ENCODE results near the gene TRMT13.

The TRMT13 gene, protein sequence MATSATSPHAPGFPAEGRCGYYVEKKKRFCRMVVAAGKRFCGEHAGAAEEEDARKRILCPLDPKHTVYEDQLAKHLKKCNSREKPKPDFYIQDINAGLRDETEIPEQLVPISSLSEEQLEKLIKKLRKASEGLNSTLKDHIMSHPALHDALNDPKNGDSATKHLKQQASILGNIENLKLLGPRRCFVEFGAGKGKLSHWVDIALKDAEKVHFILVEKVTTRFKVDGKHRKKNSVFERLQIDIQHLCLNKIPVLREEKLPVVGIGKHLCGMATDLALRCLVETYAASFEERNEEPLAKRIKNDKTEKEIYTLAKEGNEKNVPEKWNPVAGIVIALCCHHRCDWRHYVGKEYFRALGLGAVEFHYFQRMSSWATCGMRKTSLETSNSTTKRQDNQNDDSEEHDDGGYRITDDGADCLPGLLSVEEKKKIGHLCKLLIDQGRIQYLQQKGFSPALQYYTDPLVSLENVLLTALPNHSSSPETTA

DNA sequence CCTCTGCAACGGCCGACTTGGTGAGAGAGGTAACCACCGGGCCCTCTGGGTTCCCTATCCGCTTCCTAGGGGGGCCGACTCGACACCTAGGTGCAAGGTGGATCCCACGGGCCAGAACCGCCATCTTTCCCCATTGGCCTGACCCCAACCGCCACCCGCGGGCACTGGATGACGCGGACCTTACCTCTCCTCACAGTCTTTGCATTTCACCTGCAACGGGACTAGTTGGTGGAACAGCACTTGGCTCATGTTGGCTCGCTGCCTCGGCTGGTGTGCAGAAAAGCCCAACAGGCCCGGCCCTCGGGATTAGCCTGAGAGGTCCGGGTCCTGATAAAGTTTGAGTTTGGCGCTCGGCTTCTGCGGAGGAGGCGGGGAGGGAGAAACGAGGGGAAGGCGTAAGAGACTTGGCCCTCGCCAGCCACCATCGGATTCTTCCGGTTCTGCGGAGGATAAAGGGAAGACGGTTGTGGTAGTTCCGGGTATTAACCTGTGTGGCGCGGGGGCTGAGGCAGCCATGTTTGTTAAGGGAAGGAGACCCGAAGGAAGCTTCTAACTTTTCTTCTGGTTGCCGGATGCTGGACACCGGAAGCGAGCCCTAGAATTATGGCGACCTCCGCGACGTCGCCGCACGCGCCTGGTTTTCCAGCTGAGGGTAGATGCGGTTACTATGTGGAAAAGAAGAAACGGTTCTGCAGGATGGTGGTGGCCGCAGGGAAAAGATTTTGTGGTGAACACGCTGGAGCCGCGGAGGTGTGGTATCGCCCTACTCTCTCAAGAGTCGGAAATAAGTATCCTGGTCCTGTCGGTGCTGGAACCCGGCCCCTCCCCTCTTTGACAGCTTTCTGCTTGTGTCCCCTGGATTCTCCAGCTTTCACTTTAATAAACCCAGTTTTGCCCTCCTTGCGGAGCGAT, at the start of gene TRMT13, which contains the start of gene SASS6:
TSS of gene TRMT13 (plus strand) at position 598 of the 912 bp plus-strand sequence. CDS start at position 604, 6 bp downstream.
TSS of gene SASS6 (minus strand) at position 365 of the 912 bp plus-strand sequence. CDS start at position 249, 116 bp downstream.
- DNase-seq, result peak; percentile 94

DNA sequence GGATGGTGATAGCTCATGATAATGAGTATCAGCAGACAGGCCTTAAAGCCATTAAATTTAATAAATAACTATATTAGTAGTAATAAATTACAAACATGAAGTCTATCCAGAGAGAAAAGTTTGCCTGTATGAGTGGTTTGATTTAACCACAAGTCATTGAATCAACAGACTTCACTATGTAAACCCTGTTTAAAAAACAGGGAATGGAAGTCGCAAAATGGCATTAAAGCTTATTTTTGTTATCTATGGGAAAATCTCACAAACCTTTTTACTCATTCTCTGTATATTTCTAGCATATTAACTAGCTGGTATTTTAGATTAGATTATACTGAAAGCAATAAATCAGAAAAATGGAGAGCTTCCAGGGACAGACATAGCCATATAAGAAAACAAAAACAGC, 45.6 kb upstream of the TRMT13 start:
- DNase-seq, result no peak

DNA sequence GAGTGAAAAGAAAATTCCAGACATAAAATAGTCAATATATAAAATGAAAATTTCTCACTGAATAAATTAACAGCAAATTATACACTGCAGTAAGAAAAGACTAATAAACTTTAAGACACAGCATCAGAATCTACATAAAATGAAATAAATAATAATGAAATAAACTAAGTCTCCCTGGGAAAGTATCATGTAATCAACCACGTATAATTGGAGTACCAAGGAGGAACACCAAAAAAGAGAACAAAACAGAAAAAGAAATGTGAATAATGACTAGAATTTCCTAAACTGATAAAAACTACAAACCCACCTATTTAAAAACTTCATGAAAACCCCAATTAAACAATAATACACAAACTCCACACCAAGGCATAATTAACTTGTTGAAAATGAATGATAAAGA, 43.9 kb upstream of the TRMT13 start:
- DNase-seq, result no peak

DNA sequence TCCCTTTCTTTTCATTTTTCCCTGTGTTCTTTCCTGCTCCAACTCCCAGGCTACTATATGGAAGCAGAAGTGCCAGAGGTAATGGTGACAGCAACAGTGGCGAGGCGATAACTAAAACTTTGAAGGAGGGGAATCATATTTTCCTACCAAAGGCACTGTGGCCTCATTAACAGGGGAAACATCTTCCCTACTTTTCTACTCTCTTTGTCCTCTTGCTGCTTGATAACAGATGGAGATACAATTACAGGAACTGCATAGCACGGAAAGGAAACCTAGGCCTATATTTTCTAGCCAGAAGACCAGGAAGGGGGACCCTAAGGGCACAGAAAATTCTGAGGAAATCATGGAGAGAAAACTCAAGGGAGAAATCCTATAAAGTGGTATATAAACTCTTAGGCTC, 42.5 kb upstream of the TRMT13 start:
- DNase-seq, result no peak

DNA sequence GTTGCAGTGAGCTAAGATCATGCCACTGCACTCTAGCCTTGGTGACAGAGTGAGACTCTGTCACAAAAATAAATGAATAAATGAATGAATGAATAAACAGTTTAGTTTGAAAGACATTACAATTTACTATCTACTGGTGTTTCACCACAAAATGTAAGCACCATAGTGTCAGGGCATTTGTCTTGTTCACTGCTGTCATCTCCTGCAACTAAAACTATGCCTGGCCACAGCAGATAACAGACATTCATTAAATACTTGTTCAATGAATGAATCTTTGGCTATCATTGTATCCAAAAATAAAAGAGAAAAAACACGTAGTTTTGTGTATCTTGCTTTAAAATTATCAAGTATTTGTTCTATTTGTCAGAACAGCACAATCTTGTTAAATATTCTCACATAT, 32.8 kb upstream of the TRMT13 start:
- DNase-seq, result no peak

DNA sequence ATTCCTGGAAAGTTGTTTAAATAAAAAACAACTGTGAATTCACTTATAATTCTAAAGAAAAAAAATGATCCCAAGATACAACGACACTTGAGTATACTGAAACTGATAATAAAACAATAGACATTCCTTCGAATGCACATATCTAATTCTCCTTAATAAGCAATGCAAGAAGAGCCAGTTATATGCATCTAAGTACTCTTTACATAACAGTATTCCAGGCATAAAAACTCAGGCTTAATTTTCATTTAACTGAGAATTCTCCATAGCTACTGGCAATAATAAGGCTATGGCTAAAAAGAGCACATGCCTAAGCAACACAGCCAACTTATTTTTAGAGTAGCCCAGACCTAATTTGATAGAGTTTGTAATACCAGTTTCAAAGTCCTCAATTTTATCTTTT, 31.4 kb upstream of the TRMT13 start:
- DNase-seq, result no peak

DNA sequence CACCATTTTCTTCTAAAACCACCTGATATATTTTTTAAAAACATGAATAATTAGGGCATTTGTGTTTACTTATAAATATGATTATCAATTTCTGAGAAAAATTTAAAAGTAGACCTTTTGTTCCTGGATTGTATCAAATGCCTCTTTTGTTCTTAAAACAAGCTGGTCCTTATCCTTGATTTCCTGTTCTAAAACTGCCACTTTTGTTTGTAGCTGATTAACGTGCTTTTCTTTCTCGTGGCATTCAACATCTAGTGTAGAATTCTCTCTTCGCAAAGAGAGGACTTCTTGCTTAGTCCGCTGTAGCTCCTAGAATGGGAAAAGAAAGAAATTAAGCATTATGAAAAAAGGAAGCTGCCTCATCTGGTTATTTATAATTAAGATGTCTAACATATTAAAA, 25.3 kb upstream of the TRMT13 start:
- no peak for DNase-seq

DNA sequence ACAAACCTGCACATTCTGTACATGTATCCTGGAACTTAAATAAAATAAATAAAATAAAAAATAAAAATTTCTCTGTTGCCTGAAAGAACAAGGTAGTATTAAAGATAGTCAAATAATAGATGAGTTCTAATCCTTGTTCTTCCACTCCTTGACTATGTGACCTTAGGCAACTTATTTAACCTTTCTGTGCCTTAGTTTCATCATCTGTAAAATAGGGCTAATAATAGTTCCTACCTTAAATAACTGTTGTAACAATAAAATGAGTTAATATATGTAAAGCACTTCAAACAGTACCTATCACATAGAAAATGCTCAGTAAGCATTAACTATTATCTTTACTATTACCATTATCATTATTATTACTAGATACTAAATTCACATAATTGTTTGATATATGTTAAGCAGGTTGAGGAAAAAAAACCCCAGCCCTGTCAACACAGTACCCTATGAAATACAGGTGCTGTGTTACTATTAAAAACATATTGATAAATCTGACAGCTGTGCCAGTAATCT, 23.4 kb upstream of the TRMT13 start:
- no peak for DNase-seq

DNA sequence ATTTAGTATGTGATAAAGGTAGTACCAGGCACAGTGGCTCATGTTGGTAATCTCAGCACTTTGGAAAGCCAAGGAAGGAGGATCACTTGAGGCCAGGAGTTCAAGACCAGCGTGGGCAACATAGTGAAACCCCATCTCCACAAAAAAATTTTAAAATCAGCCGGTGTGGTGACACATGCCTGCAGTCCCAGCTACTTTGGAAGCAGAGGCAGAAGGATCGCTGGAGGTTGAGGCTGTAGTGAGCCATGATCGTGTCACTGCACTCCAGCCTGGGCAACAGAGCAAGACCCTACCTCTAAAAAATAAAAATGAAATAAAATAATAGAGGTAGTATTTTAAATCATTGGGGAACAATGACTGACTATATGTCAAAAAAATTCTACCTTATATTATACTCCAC, 17.4 kb upstream of the TRMT13 start:
- no peak for DNase-seq

DNA sequence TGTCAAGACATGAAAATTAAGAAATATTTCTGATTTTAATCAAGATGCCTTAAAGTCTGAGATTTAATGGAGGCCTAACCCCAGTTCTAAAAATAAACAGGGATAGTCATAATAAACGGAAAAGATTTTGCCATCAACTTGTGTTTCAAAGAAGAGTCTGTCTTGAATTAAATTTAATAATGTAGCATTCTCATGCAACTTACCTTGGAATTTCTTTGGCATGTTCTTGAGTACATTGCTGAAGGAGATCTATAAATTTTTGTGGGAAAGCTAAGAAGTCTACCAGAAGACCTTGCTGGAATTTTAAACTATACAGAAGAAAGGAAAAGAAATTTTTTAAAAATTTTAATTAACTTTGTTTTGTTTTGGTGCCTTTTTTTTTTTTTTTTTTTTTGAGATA, 10.8 kb upstream of the TRMT13 start:
- no peak for DNase-seq

DNA sequence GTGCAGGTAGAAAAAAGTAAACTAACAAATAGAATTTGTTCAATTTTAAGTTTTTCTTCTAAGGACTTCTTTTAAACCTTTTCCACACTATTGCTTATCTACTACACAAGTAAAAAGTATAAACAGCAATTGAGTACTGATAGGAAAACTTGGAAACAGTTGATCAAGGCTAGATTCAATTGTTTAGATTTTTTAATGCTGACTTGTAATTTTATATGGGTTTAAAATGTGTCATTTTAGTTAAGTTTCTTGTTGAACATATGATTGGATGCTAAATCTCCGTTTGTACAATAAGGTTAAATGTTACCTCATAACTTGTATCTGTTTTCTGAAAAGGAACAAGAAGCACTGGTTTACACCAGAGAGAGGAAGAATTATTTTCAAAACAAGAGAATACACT, 5.7 kb upstream of the TRMT13 start:
- no peak for DNase-seq

DNA sequence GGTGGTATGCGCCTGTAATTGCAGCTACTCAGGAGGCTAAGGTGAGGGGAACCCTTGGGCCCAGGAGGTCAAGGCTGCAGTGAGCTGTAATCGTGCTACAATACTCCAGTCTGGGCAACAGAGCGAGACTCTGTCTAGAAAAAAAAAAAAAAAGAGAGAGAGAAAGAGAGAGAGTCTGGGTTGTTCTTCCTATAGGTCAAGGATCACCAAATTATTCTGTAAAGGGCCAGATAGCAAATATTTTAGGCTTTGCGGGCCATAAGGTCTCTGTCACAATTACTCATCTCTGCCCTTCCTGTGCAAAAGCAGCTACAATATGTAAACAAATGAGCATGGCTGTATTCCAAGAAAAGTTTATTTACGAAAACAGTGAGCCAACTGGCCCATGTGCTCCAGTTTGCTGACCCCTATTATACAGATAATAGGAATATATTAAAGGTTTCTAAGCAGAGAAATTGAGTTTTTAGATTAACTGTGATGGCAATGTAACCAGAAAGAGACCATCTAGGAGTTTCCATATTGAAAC, 2.3 kb upstream of the TRMT13 start:
- no peak for DNase-seq

DNA sequence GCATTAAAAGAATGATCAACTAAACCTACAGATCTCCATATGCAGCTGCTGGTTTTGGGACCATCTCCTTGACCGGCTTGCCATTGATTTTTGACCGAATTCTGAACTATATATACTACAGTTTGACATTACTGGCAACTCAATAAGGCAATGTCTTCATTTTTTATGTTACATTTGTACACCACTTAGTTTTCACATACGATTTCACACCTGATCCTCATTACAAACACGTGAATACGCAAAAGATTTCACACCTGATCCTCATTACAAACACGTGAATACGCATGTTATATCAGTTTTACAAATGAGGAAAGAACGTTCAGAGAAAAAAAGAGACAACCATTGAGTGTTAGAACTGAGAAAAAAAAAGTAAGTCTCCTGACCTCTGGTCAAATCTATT, 1.3 kb upstream of the TRMT13 start:
- no peak for DNase-seq

DNA sequence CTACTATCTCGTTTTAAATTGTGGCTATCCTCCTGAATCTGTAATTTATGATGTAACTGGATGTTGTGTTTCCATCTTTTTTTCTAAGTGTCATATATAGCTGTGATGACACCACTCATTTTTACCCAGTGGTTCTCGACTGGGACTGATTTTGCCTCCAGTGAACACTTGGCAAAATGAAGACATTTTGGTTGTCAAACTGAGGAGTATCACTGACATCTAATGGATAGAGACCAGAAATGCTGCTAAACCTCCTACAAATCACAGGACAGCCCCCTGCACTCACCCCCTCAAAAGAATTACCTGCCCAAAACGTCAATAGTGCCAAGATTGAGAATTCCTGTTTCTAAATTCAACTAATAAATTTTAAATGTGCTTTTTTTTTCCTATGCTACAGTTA, 1.9 kb downstream of the TRMT13 start:
- no peak for DNase-seq

DNA sequence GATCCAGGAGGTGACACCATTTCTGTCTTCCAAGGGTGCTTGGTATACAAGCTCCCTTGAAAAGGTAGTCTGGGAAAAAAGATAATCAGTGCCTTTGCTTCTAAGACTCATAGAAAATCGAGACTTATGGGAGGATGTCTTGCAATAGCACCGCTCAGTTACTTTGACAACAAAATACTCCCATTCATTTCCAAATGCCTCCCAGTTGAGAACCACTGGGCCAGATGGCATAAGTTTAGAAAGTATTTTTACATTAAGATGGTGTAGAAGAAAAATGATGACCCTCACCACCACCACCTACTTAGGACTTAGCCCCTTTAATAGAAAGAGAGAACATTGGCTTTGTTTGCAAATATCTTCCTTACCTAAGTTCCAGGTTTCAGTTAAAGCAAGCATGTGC, 4.6 kb downstream of the TRMT13 start:
- no peak for DNase-seq

DNA sequence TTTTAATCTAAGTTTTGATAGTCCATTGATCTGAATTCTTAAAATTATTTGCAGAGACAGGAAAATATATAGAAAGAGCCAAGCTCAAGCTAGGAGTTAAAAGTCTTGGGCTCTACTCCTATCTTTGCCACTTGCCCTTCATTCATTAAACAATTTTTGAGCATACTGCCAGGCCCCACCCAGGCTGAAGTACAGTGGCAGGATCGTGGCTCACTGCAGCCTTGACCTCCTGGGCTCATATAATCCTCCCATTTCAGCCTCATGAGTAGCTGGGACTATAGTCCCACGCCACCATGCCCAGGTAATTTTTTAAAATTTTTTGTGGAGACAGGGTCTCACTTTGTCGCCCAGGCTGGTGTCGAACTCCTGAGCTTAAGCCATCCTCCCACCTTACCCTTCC, 8.2 kb downstream of the TRMT13 start:
- no peak for DNase-seq

DNA sequence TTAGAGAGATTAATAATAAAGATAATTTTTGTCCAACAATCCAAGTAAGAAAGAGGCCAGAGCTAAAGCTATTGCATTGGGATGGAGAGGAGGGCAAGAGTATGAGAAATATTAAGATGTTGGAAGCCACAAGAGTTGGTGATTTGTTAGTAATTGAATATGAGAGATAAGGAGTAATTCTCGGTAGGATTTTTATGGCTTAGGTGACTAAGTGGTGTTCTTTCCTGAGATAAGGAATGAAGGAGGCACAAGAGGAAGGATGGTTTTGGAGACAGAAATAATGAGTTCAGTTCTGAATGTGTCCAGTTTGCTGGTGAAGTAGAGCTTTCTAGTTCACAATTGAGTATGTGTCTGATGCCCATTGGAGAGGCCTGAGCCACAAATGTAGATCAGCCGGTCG, 9.4 kb downstream of the TRMT13 start:
- no peak for DNase-seq

DNA sequence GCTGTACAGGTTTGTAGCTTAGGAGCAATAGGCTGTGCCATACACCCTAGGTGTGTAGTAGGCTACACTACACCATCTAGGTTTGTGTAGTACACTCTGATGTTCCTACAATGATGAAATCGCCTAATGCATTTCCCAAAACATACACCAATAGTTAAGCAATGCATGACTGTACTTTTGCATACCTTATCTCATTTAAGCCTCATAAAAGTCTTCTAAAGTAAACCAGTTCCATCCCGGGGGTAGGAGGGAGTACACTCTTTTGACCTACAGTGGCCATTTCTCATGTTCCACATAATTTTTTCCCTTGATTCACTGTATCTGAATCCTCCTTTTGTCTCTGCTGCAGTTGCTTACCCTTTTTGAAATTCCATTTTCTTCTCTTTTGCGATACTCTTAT, 12.2 kb downstream of the TRMT13 start:
- no peak for DNase-seq

DNA sequence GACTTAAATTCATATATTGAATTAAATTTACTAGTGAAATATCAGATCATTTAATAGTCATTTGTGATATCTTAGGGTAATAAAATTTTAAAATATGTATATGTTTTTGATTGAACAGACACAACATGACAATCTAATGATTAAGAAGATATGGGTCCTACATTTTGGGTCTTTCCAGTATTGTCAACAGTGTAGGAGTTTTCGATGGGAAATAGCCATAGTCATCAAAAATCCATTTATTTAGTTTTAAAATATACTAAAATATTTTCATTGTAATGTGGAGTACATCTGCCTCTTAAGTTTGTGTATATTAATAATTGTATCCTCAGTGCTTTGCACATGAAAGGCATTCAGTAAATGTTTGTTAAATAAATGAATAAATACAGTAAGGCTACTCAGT, 14.0 kb downstream of the TRMT13 start:
- no peak for DNase-seq

DNA sequence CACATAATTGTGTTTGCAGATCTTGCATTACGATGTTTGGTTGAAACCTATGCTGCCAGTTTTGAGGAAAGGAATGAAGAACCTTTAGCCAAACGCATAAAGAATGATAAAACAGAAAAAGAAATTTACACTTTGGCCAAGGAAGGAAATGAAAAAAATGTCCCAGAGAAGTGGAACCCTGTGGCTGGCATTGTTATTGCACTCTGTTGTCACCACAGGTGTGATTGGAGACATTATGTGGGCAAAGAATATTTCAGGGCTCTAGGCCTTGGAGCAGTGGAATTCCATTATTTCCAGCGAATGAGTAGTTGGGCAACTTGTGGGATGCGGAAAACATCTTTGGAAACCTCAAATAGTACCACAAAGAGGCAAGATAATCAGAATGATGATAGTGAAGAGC, 14.9 kb downstream of the TRMT13 start:
- DNase-seq, result no peak

DNA sequence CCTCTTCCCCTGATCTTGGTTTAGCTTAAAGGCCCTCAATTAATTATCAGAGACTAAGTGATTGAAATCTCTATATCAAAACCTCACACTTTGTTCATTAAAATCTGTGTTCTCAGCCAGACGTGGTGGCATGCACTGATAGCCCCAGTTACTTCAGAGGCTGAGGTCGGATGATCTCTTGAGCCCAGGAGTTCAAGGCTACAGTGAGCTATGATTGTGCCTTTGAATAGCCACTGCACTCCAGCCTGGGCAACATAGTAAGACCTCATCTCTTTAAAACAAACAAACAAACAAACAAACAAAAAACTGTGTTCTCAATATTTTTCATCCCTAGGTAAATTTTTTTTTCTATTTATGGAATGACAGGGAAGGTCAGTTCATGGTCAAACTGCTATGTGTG, 18.7 kb downstream of the TRMT13 start:
- no peak for DNase-seq

DNA sequence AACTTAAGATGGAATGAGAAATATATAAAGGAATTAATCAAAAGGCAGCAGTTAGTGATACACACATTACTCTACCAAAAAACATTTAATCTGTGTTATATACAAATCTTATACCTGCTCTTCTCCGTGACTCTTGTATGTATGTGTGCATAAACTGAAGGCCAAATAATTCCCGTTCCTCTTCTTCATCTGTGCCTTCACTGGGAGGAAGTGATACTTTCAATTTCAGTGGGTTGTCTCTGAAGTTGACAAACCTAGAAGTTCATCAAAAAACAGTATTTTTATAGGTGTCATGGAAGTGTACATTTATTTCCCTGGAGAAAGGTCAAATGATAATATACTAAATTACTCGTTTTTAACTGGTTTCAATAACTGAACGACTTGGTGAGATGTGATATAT, 19.3 kb downstream of the TRMT13 start:
- no peak for DNase-seq

DNA sequence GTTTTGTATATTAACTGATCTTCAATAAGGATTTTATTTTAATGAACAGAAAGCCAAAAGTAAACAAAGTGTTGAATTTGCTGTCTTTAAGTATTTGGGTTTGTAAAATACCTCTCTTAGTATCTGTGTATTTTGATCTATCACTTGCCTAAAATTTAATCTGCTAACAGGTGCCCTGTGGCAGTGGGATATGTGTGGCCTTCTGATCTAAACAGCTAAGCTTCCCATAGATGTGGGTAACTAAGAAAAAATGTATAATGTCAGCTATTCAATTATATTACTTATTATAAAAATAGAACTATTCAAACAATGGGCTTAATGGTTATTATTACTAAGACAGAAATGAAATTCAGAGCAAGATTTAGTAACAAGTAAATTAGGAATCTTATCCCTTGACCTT, 29.9 kb downstream of the TRMT13 start:
- no peak for DNase-seq

All from GDM1 (cell line).